Adipocyte (in vitro differentiated cells): ENCODE measurements around the gene LGALSL.

Experiments used
- DNase-seq: peaks from one replicate; pipeline ENCODE4 v3.0.0-alpha.2; 2015; ENCODE audit warnings: low read depth
- H3K27me3 ChIP-seq: replicated peaks from 2 replicates; pipeline ENCODE4 v1.7.0; 2013; ENCODE audit warnings: mild to moderate bottlenecking, low read length, moderate library complexity; ENCODE audit not compliant: control insufficient read depth, insufficient read depth
- H3K36me3 ChIP-seq: 2 replicates; pipeline ENCODE4 v1.7.0; 2013; ENCODE audit warnings: low read length, mild to moderate bottlenecking, moderate library complexity; ENCODE audit not compliant: control insufficient read depth, insufficient read depth, severe bottlenecking
- H3K4me1 ChIP-seq: 2 replicates; pipeline ENCODE4 v1.7.0; 2013; ENCODE audit warnings: mild to moderate bottlenecking, low read length, moderate library complexity; ENCODE audit not compliant: control insufficient read depth, insufficient read depth
- H3K4me3 ChIP-seq: 2 replicates; pipeline ENCODE4 v1.7.0; 2013; ENCODE audit warnings: mild to moderate bottlenecking, low read length, moderate library complexity
- H3K9ac ChIP-seq: 2 replicates; pipeline ENCODE4 v1.7.0; 2013; ENCODE audit warnings: mild to moderate bottlenecking, low read length, moderate library complexity
- H3K9me3 ChIP-seq: 2 replicates; pipeline ENCODE4 v1.7.0; 2013; ENCODE audit warnings: mild to moderate bottlenecking, low read length, moderate library complexity; ENCODE audit not compliant: control insufficient read depth

The LGALSL gene

DNA sequence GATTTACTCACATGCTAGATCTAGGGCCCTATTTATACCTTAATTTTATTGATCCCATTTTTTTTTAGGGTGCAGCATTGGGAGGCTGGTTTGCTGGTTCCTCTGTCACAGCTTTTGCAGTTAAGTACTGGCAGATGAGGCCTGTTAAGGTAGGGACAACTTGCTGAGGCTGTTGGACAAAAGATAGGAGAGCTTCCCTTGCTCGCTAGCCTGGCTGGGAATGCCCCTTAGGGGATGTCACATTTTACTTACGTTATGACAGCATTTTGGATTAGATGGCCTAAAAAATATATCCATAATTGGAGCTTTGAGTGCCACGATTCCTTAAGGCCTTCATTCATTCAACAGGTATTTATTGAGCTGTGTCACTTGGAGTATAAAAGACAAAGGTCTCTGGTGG is 8.2 kb downstream of the LGALSL start:
- no peak overlapping the region for H3K9ac ChIP-seq
- no peaks in the 10 kb centered on the region for H3K27me3 ChIP-seq
- no peak for DNase-seq
- H3K36me3 ChIP-seq, result peaks cover 10% of the 10 kb centered on the region
- peaks cover 28% of the 10 kb centered on the region for H3K4me1 ChIP-seq
- H3K4me3 ChIP-seq, result no peak overlapping the region
- H3K9me3 ChIP-seq, result no peaks in the 10 kb centered on the region

DNA sequence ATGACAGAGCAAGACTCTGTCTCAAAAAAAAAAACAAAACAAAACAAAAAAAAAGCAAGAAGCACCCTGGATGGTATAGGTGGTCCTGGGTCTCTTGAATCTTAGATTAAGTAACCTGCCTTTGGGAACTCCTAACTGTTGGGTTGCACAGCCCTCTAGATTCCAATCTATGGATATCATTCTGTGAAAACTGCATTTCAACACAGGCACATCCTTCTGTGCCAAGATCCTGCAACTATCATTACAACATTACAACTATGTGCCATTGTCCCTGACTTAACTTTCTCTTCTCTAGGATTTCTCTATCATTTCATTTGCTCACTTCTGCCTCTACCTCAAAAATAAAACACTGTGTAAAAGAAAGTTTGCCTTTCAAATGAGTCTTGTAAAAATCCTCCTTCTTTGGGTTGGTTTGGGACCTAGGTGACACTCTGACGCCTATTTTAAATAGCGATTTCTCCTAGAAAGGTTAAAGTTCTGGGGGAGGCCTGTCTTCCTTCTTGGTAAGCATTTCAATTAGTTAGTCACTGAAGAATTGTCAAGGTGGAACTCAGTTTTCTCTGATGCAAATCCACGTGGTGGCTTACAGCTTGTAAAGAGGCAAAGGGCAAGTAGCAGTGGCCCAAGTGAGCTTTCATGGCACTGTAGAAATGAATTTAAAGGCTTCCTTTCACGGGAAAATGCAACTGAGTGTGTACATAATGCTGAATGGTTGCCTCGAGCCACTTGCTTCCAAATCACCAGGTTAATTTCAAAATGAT is 9.2 kb downstream of the LGALSL start:
- peak overlapping the region; percentile 42 for H3K4me3 ChIP-seq
- peak; percentile 78 for DNase-seq
- no peaks in the 10 kb centered on the region for H3K27me3 ChIP-seq
- H3K4me1 ChIP-seq, result peaks cover 28% of the 10 kb centered on the region
- no peak overlapping the region for H3K9ac ChIP-seq
- H3K9me3 ChIP-seq, result no peaks in the 10 kb centered on the region
- H3K36me3 ChIP-seq, result peaks cover 7% of the 10 kb centered on the region

DNA sequence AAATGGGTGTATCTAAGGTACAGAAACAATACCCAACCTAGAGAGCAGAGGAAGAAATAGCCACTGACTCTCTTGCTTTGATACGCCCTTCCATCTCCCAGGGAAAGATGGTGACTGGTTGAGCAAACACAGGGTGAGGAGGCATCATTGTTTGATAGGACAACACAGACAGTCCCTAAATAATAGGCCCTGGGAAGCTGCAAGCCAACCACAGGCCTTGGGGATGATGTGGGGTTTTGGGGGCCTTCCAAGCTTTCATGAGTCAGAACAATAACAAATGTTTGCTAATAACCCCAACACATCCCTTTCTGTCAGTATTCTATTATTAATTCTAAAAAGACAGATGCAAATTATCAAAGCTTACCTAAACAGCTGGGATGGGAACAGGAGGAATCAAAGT is 9.8 kb downstream of the LGALSL start:
- no peak overlapping the region for H3K9ac ChIP-seq
- peaks cover 28% of the 10 kb centered on the region for H3K4me1 ChIP-seq
- no peak overlapping the region for H3K4me3 ChIP-seq
- no peaks in the 10 kb centered on the region for H3K9me3 ChIP-seq
- no peaks in the 10 kb centered on the region for H3K27me3 ChIP-seq
- DNase-seq, result peak; percentile 46
- H3K36me3 ChIP-seq, result no peaks in the 10 kb centered on the region

DNA sequence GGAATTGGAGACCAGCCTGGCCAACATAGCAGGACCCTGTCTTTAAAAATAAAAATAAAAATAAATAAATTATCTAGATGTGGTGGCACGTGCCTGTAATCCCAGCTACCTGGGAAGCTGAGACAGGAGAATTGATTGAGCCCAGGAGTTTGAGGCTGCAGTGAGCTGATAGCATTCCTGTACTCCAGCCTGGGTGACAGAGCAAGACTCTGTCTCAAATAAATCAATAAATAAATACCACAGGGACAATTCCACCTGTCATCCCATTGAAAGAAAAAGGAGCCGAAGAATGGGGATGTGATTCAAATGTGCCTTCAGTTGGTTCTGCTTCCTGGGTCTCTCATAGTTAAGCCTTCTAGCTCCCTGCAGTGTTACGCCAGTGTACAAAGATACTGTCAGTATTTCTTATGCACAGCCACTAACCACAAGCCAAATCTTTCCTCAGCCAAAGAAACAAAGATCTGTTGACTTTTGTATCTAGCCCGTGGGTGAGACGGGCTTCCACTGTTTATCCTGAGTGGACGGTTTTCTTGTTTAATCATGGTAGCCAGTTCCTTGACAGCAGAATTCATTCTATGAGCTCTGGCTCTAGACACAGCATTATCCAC is 12.6 kb downstream of the LGALSL start:
- Histone ChIP-seq H3K9ac (no peak overlapping the region), H3K36me3 (no peaks in the 10 kb centered on the region)

DNA sequence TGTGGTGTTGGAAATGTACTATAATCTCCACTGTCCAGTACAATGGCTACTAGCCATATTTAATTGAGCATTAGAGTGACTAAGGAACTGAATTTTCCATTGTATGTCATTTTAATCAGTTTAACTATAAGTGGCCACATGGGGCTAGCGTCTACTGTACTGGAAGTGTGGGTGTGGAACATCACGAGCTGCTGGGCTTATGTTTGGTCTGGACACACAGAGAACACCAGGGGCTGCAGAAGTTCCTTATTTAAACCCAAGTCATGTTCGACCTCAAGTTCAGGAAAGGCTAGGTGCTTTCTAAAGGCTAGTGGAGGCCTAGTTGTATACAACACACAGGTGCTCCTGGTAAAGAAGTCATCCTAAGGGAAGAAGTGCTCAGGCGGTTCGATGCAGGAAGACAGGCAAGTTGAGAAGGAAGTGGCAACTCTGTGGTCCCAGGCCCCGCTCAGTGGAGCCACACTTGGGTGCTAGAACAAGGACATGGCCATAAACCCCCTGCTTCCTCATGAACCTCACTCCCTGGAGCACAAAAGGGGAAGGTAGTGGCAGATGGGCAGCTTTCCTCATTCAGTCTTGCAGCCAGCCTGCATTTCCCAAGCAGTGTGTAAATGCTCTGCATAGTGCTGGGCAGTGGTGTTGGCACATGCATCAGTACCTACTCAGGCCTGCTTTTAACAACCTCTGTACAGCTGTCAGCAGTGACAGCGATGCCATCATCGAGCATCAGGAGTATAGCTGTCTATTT is 13.3 kb downstream of the LGALSL start:
- H3K4me3 ChIP-seq, result no peak overlapping the region
- H3K36me3 ChIP-seq, result no peaks in the 10 kb centered on the region
- no peak for DNase-seq
- H3K9me3 ChIP-seq, result no peaks in the 10 kb centered on the region
- H3K4me1 ChIP-seq, result peaks cover 24% of the 10 kb centered on the region
- H3K9ac ChIP-seq, result no peak overlapping the region
- peaks cover 8% of the 10 kb centered on the region for H3K27me3 ChIP-seq

More for the DNA sequence above, 12.6 kb downstream of the LGALSL start:
- no peak for DNase-seq
- Histone ChIP-seq H3K9me3 (no peaks in the 10 kb centered on the region), H3K4me1 (peaks cover 24% of the 10 kb centered on the region), H3K27me3 (peaks cover 8% of the 10 kb centered on the region), H3K4me3 (no peak overlapping the region)

DNA sequence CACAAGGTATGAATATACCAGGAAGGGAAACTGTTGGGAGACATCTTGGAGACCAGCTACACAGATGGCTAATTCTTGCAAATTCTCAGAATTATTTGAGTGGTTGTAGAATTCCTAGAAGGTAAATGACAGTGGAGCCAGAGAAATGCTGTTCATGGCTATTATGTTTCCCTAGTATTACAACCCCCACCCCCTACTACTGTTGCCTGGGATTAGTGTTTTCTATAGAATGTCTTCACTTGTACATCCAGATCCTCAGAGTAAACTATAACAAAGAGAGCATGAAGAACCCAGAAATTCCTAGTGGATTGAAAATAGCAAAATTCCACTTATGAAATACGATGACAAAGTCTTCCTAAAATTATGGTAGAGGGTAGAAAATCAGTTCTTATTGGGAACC is 15.3 kb downstream of the LGALSL start:
- H3K4me3 ChIP-seq, result no peak overlapping the region
- no peaks in the 10 kb centered on the region for H3K9me3 ChIP-seq
- DNase-seq, result no peak
- H3K4me1 ChIP-seq, result peaks cover 4% of the 10 kb centered on the region
- peaks cover 14% of the 10 kb centered on the region for H3K27me3 ChIP-seq
- no peak overlapping the region for H3K9ac ChIP-seq
- H3K36me3 ChIP-seq, result no peaks in the 10 kb centered on the region

DNA sequence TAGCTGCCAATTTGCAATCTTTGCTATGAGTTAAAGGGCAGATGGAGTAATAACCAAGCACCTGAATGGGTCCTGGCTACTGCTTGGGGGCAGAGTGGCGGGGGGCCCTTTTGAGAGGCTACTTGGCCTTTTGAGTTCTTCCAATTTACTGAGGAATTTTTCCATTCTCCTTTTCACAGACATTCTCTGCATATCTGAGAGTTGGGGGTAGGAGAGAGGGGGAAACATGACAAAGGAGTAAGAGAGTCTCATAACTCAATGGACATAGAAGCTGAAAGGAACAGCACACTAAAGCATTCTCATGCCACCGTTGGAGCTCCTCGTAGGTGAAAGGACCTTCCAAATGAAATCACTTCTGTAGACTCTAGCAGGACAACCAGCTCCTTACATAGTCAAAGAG is 16.1 kb downstream of the LGALSL start:
- H3K4me3 ChIP-seq, result no peak overlapping the region
- no peaks in the 10 kb centered on the region for H3K4me1 ChIP-seq
- no peaks in the 10 kb centered on the region for H3K9me3 ChIP-seq
- no peak for DNase-seq
- H3K27me3 ChIP-seq, result peaks cover 14% of the 10 kb centered on the region
- no peaks in the 10 kb centered on the region for H3K36me3 ChIP-seq
- H3K9ac ChIP-seq, result no peak overlapping the region

DNA sequence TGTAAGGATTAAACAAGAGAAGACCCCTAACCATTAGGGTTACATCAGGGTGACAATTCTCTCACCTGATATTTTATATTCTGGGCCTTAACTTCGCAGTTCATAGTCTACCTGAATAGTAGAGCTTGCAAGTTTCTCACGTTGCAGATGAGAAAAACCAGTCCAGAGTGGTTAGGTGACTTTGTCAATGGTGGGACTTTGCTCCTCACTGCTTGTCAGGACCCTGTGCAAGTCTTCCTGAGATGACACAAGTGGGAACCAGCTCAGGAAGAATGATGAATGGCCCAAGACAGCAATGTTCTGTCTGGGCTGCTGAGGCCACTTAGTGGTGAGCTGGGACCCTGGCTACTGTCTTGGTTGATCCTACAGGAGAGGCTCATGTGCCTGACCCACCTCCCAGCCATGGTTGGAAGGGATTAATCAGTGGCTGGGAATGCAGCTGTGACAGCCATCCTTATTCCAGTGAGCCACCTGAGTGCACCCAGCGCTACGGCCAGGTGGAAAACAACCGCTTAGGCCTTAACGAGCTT is 16.9 kb downstream of the LGALSL start:
- Histone ChIP-seq H3K36me3 (no peaks in the 10 kb centered on the region), H3K4me1 (no peaks in the 10 kb centered on the region), H3K4me3 (no peak overlapping the region), H3K9me3 (no peaks in the 10 kb centered on the region), H3K9ac (no peak overlapping the region), H3K27me3 (peaks cover 14% of the 10 kb centered on the region)
- DNase-seq, result no peak

DNA sequence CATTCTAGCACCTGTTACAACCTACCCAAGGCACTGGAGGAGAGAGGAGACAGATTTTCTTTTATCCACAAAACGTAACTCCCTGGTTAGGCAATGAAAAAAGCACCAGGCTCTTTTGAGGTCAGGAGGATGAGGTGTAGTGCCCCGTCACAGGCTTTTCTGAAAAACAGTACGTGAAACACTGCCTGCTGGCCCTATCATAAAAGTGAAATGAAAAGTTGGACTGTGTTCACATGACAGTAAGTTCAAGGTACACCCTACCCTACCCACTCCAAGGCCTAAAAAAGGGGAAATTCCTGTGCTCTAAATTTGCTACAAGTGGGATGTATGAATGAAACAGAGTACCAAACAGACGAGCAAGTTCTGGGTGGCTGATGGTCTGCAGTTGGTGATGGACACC is 17.6 kb downstream of the LGALSL start:
- Histone ChIP-seq H3K4me3 (no peak overlapping the region), H3K4me1 (no peaks in the 10 kb centered on the region), H3K9ac (no peak overlapping the region), H3K36me3 (no peaks in the 10 kb centered on the region), H3K9me3 (no peaks in the 10 kb centered on the region), H3K27me3 (peaks cover 14% of the 10 kb centered on the region)
- no peak for DNase-seq

DNA sequence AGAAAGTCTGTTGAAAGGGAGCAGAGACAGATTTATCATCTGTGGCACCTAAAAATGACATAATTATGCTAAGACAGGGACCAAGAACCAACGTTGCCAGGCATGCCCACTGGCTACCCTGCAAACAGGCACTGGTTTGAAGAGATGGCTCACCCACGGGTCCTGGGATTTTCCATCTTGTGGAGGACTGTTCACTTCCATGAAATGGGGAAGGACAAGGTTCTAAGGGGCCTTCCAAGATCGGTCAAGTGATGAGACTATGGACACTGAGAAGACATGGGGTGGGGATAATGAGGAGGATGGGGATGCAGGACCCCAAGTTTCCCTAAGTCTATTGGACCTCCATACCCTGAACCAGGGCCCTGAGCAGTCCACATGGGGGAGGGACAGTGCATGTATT is 18.9 kb downstream of the LGALSL start:
- H3K27me3 ChIP-seq, result peaks cover 14% of the 10 kb centered on the region

DNA sequence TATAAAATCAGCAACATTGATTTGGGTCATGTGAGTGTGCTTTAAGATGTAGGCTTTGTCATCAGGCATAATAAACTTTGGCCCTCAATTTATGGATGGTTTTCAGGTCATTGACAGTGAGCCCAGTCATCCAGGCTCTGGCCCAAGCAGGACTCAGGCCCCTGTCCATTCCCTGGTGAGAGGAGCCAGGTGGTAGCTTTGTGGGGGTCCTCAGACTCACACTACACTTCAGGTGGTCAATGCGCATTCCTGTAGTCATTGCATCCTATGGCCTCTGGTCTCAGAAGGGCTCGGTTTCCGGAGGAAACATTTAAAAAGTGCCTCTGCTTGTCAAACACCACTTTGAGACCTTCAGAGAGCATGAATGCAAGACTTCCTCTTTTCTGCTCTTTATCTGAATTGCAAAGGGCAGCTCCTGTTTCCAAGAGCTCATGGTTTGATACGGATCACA is 20.2 kb downstream of the LGALSL start:
- DNase-seq, result no peak
- Histone ChIP-seq H3K4me1 (no peaks in the 10 kb centered on the region), H3K9me3 (no peaks in the 10 kb centered on the region), H3K36me3 (no peaks in the 10 kb centered on the region), H3K27me3 (peaks cover 11% of the 10 kb centered on the region), H3K4me3 (no peak overlapping the region), H3K9ac (no peak overlapping the region)

More for the DNA sequence above, 18.9 kb downstream of the LGALSL start:
- no peak for DNase-seq
- no peak overlapping the region for H3K9ac ChIP-seq
- H3K36me3 ChIP-seq, result no peaks in the 10 kb centered on the region
- H3K4me1 ChIP-seq, result no peaks in the 10 kb centered on the region
- no peaks in the 10 kb centered on the region for H3K9me3 ChIP-seq
- H3K4me3 ChIP-seq, result no peak overlapping the region
